Fibroblast of lung (primary cell): ENCODE results near the gene TRIM26.

Experiments
- EZH2 ChIP-seq: IDR thresholded peaks from 2 replicates; pipeline ENCODE4 v1.5.1; 2012; ENCODE audit warnings: low read length, control low read depth, mild to moderate bottlenecking; ENCODE audit errors: missing control alignments
- TF ChIP-seq, protein P1 (sequence below), 2 donors: IDR thresholded peaks in 1 of 2; conservative IDR thresholded peaks in 1 of 2; 1 replicate in 1 of 2; 2 replicates in 1 of 2; pipeline ENCODE4 v1.5.1; 2011 to 2012; ENCODE audit warnings: low read length in 2 of 2, control low read depth in 1 of 2, inconsistent platforms in 1 of 2, low read depth in 1 of 2, mild to moderate bottlenecking in 1 of 2

DNA sequence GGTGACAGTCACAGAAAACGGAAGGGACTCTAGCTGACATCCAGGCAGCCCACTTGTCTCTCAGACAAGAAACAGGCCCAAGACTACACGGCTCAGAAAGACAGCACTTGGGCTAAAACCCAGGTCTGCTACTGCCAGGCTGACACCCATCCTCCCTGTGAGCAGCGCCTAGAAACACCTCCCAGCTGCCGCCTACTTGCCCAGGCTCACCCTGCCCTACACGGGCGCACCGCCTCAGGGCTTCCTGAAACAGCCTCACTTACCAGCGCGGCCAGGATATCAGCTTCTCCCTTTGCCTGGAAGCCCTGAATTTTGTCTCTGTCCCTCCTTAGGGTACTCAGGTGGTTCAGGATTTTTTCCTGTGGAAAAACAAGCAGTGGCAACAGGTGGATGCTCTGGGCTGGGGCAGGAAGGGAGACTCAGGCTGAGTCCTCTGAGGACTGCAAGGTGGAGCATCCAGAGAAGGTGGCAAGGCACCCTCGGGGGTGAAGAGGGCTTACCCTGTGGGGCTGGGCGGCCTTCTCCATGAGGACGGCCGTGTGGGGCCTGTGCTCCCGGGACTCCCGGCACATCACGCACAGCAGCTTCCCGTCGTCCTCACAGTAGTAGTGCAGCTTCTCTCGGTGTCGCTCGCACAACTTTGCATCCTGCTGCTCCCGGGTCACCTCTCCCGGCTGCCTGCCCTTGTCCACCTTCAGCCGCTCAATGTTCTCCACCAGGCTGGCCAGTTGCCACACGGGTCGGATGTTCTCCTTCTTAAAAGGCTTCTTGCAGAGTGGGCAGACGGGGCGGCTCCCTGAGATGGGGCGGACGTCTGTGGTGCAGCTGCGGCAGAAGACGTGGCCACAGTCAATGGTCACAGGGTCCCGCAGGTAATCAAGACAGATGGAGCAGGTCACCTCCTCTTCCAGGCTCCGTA lies 14.8 kb downstream of the TRIM26 start:
- TF ChIP-seq, protein P1, sequence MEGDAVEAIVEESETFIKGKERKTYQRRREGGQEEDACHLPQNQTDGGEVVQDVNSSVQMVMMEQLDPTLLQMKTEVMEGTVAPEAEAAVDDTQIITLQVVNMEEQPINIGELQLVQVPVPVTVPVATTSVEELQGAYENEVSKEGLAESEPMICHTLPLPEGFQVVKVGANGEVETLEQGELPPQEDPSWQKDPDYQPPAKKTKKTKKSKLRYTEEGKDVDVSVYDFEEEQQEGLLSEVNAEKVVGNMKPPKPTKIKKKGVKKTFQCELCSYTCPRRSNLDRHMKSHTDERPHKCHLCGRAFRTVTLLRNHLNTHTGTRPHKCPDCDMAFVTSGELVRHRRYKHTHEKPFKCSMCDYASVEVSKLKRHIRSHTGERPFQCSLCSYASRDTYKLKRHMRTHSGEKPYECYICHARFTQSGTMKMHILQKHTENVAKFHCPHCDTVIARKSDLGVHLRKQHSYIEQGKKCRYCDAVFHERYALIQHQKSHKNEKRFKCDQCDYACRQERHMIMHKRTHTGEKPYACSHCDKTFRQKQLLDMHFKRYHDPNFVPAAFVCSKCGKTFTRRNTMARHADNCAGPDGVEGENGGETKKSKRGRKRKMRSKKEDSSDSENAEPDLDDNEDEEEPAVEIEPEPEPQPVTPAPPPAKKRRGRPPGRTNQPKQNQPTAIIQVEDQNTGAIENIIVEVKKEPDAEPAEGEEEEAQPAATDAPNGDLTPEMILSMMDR (conservative IDR thresholded peaks at IDR 0.05 in 1 of 2, IDR thresholded peaks at IDR 0.05 in 1 of 2; ENCODE audit: low read depth in 1 of 2, low read length in 2 of 2): no peak
- no peak for TF ChIP-seq EZH2
